GM12878 (cell line): ENCODE results near the gene IDS. TPM values are rescaled to one million over a fixed set of nuclear protein-coding genes. Genes with fewer than 3 reads are reported as not detected.

ENCODE experiments used
- ATAC-seq: fragments of 200-7000 bp; cut with Tn5 transposase; 3 replicates; pipeline ENCODE4 v1.9.1; 2020; ENCODE audit warnings: mild to moderate bottlenecking, moderate library complexity
- BruUV-seq: library from RNA; stranded (reverse); fragments of 400-500 nt; replicated peaks from 2 replicates; lab custom pipeline; 2021; lab: Mats Ljungman, UMichigan
- CTCF ChIA-PET: fragments of 300-600 bp; sonication (Branson Sonifier 250); formaldehyde crosslinking; extraction: SDS; loops from one replicate; lab custom pipeline; 2021; ENCODE audit warnings: inconsistent platforms; lab: Yijun Ruan, JAX
- POLR2A ChIA-PET: fragments of 350-600 bp; formaldehyde crosslinking; extraction: SDS; loops from one replicate; lab custom pipeline; 2021; ENCODE audit warnings: inconsistent platforms; lab: Charles Lee
- RAD21 ChIA-PET: fragments of 300-600 bp; sonication (Branson Sonifier 250); formaldehyde crosslinking; loops from one replicate; lab custom pipeline; 2023; ENCODE audit warnings: antibody characterized with exemption; ENCODE audit not compliant: unreplicated experiment; lab: Charles Lee
- SMC1A ChIA-PET: fragments of 300-600 bp; sonication (Branson Sonifier 250); formaldehyde crosslinking; loops from one replicate; lab custom pipeline; 2023; ENCODE audit not compliant: unreplicated experiment, uncharacterized antibody; lab: Charles Lee
- DNase-seq: peaks from one replicate; pipeline ENCODE4 v3.0.0-alpha.2; 2011; ENCODE audit warnings: low read depth, low spot score
- FAIRE-seq: peaks from 3 replicates; lab custom pipeline; 2011; peaks lifted over from hg19 to GRCh38; lab: Jason Lieb, UNC
- H2AFZ ChIP-seq: 2 replicates; pipeline ENCODE4 v1.6.0; 2011; ENCODE audit warnings: low read depth, low read length, control low read depth; ENCODE audit not compliant: control insufficient read depth
- H3K27ac ChIP-seq: 2 replicates; pipeline ENCODE4 v1.5.1; 2011; ENCODE audit warnings: control low read depth; ENCODE audit not compliant: control insufficient read depth, insufficient read depth
- H3K27me3 ChIP-seq, 2 experiments: replicated peaks in 1 of 2; 2 replicates each; pipeline versions ENCODE4 v1.6.0 to v1.6.1; 2011; ENCODE audit warnings: low read length in 1 of 2; ENCODE audit not compliant: control insufficient read depth in 2 of 2, insufficient read depth in 2 of 2
- H3K36me3 ChIP-seq, 2 experiments: 2 replicates each; pipeline ENCODE4 v1.5.1; 2011; ENCODE audit warnings: low read length in 1 of 2; ENCODE audit not compliant: control insufficient read depth in 2 of 2, insufficient read depth in 2 of 2
- H3K4me1 ChIP-seq: 2 replicates; pipeline ENCODE4 v1.6.1; 2011; ENCODE audit warnings: mild to moderate bottlenecking, low read length, moderate library complexity, mixed read lengths; ENCODE audit not compliant: control insufficient read depth, insufficient read depth
- H3K4me2 ChIP-seq: 2 replicates; pipeline ENCODE4 v1.6.0; 2011; ENCODE audit warnings: control low read depth; ENCODE audit not compliant: control insufficient read depth, insufficient read depth
- H3K4me3 ChIP-seq: fragments of 200-600 bp; sonication (generic); 2 replicates; pipeline ENCODE4 v1.5.1; 2016
- H3K79me2 ChIP-seq: 2 replicates; pipeline ENCODE4 v1.6.0; 2011; ENCODE audit warnings: low read length; ENCODE audit not compliant: control insufficient read depth, insufficient read depth
- H3K9ac ChIP-seq: 2 replicates; pipeline ENCODE4 v1.8.0; 2011; ENCODE audit warnings: low read length, control low read depth, mixed read lengths; ENCODE audit not compliant: control insufficient read depth, insufficient read depth
- H3K9me3 ChIP-seq: replicated peaks from 3 replicates; pipeline ENCODE4 v1.5.1; 2011; ENCODE audit warnings: mild to moderate bottlenecking, low read length; ENCODE audit not compliant: control insufficient read depth, insufficient read depth
- H4K20me1 ChIP-seq: 2 replicates; pipeline ENCODE4 v1.6.0; 2011; ENCODE audit not compliant: control insufficient read depth, insufficient read depth
- CBX3 ChIP-seq: fragments of 200-600 bp; sonication (generic); IDR thresholded peaks from 2 replicates; pipeline ENCODE4 v1.6.1; 2016; ENCODE audit warnings: low read depth, borderline replicate concordance
- DPF2 ChIP-seq: fragments of 450-650 bp; IDR thresholded peaks from 2 replicates; pipeline ENCODE4 v1.6.1; 2017; ENCODE audit warnings: mild to moderate bottlenecking
- EZH2 ChIP-seq: IDR thresholded peaks from 2 replicates; pipeline ENCODE4 v1.6.1; 2012; ENCODE audit warnings: low read depth, mild to moderate bottlenecking, control low read depth, inconsistent platforms, low read length, borderline replicate concordance; ENCODE audit not compliant: control insufficient read depth
- FOS ChIP-seq: IDR thresholded peaks from 3 replicates; pipeline ENCODE4 v1.6.1; 2011; ENCODE audit warnings: borderline replicate concordance; ENCODE audit not compliant: insufficient read length; ENCODE audit errors: extremely low read depth
- HCFC1 ChIP-seq: fragments of 150-350 bp; IDR thresholded peaks from 2 replicates; pipeline ENCODE4 v1.6.1; 2014; ENCODE audit warnings: low read length
- MTA2 ChIP-seq: fragments of 450-650 bp; IDR thresholded peaks from 2 replicates; pipeline ENCODE4 v1.6.1; 2016; ENCODE audit warnings: low read depth, mild to moderate bottlenecking, moderate library complexity
- POLR2A ChIP-seq: IDR thresholded peaks from 2 replicates; pipeline ENCODE4 v1.6.1; 2011; ENCODE audit warnings: low read depth, mild to moderate bottlenecking, low read length
- TCF3 ChIP-seq: IDR thresholded peaks from 2 replicates; pipeline ENCODE4 v1.6.1; 2012; ENCODE audit warnings: low read depth, mild to moderate bottlenecking, low read length, borderline replicate concordance; ENCODE audit not compliant: insufficient read depth
- WGBS: methylation state at CpG from one replicate; pipeline ENCODE4 v1.1.6; 2016; ENCODE audit warnings: low lambda C conversion rate; ENCODE audit not compliant: insufficient replicate concordance, insufficient coverage; ENCODE audit errors: missing lambda C conversion rate; 5-methylcytosine and 5-hydroxymethylcytosine counted together
- in situ Hi-C: fragments of 300-500 bp; cut with MboI; formaldehyde crosslinking; loops from 9 replicates; pipeline ENCODE4 v1.14.3; 2018; ENCODE audit warnings: mixed read lengths
- intact Hi-C: fragments of 100-400 bp; cut with micrococcal nuclease; formaldehyde crosslinking; loops from one replicate; pipeline ENCODE4 v1.14.2; 2022; ENCODE audit not compliant: unreplicated experiment
- polyA plus RNA-seq, 11 experiments: library from polyadenylated mRNA; depleted of rRNA in 4 of 11; unstranded in 6 of 11; stranded (reverse) in 5 of 11; fragments of >200 nt; fragmentation: Nextera tagmentation in 4 of 11; fragmentation: Illumina TruSeq in 1 of 11; extraction: Ambion mirVana in 4 of 11; extraction: Trizol in 1 of 11; gene quantifications; 1 replicate in 1 of 11; 2 replicates in 10 of 11; pipeline versions ENCODE4 v1.2.1 to v1.2.3, GENCODE V29; 2011 to 2016; ENCODE audit warnings: inconsistent platforms in 2 of 11, missing spikeins in 2 of 11, low read depth in 1 of 11
- total RNA-seq, 4 experiments: library from RNA; depleted of rRNA in 3 of 4; stranded (reverse); fragments of >200 nt in 3 of 4; fragmentation: Illumina TruSeq in 1 of 4; extraction: Trizol in 1 of 4; gene quantifications; 2 replicates each; pipeline versions ENCODE4 v1.2.1 to v1.2.3, GENCODE V29; 2013 to 2021
- TF ChIP-seq, protein P1 (sequence below): IDR thresholded peaks from 2 replicates; pipeline ENCODE4 v1.6.1; 2012; ENCODE audit warnings: improper control_type of control experiment, low read depth, low read length; ENCODE audit not compliant: insufficient replicate concordance
- TF ChIP-seq, protein P2 (sequence below): fragments of 150-350 bp; IDR thresholded peaks from 2 replicates; pipeline ENCODE4 v1.6.1; 2016; ENCODE audit warnings: low read depth, low read length
- TF ChIP-seq, protein P3 (sequence below): IDR thresholded peaks from 2 replicates; pipeline ENCODE4 v1.6.1; 2011; ENCODE audit warnings: borderline replicate concordance, low read depth, mild to moderate bottlenecking, moderate library complexity, low read length; ENCODE audit not compliant: insufficient read depth, poor library complexity, severe bottlenecking

IDS gene
- total and polyA plus RNA-seq, 10 of the 15 experiments (the other 5 are each of a cell fraction or from before 2014, with no cell fraction given), result 6.1 to 79.1 (median 51.7) TPM

DNA sequence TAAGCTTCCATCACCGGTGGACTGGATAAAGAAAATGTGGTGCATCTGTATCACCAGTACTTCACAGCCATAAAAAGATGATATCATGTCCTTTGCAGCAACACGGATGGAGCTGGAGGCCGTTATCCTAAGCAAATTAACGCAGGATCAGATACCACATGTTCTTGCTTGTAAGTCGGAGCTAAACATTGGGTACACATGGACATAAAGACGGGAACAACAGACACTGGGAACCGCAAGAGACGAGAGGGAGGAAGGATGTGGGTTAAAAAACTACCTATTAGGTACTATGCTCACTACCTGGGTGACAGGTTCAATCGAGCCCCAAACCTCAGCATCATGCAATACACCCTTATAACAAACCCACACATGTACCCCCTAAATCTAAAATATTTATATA lies 16.3 kb upstream of the IDS start:
- POLR2A ChIA-PET, result interaction anchor here (0.6 to 2.2 kb wide), 4 partner anchors 9 to 307 kb away, joined by 3 to 10 read pairs (median 4); partner anchors contain the start of genes EOLA1 and IDS
- DNase-seq (no peak), FAIRE-seq (no peak), ATAC-seq (no peak)
- no peaks in the 10 kb centered on the region; the same call in 2 of the 3 replicates for H3K9me3 ChIP-seq
- no peaks in the 10 kb centered on the region for H4K20me1 ChIP-seq
- H3K36me3 ChIP-seq, result no peaks in the 10 kb centered on the region
- intact Hi-C loops, result no loop called here
- no TSS peak for BruUV-seq
- SMC1A ChIA-PET, result interaction anchor here (0.7 to 2.7 kb wide), 2 partner anchors 9 to 18 kb away, joined by 3 to 20 read pairs; no protein-coding TSS in a partner anchor
- no peaks in the 10 kb centered on the region for H3K27me3 ChIP-seq
- no peak overlapping the region for H3K27ac ChIP-seq
- in situ Hi-C loops, result loop anchor here (10.0 to 25.0 kb wide), 2 partner anchors 113 to 1166 kb away; partner anchors contain the start of genes MTMR1 and TMEM185A
- 27% methylated on average over 8 of the region's 9 CpGs for WGBS
- CTCF ChIA-PET, result interaction anchor here (1.1 to 11.7 kb wide), 3 partner anchors 8 to 15 kb away, joined by 3 to 88 read pairs (median 4); no protein-coding TSS in a partner anchor
- H3K4me3 ChIP-seq, result no peak overlapping the region
- H3K4me2 ChIP-seq, result no peak overlapping the region
- RAD21 ChIA-PET, result interaction anchor here (0.7 to 0.8 kb wide), 2 partner anchors 8 to 9 kb away, joined by 3 read pairs; no protein-coding TSS in a partner anchor
- no peak overlapping the region for H3K9ac ChIP-seq
- no peaks in the 10 kb centered on the region for H3K79me2 ChIP-seq
- H3K4me1 ChIP-seq, result peaks cover 11% of the 10 kb centered on the region
- H2AFZ ChIP-seq, result no peak overlapping the region
- no peak for TF ChIP-seq CBX3
- no peak for TF ChIP-seq DPF2
- TF ChIP-seq, protein P1, sequence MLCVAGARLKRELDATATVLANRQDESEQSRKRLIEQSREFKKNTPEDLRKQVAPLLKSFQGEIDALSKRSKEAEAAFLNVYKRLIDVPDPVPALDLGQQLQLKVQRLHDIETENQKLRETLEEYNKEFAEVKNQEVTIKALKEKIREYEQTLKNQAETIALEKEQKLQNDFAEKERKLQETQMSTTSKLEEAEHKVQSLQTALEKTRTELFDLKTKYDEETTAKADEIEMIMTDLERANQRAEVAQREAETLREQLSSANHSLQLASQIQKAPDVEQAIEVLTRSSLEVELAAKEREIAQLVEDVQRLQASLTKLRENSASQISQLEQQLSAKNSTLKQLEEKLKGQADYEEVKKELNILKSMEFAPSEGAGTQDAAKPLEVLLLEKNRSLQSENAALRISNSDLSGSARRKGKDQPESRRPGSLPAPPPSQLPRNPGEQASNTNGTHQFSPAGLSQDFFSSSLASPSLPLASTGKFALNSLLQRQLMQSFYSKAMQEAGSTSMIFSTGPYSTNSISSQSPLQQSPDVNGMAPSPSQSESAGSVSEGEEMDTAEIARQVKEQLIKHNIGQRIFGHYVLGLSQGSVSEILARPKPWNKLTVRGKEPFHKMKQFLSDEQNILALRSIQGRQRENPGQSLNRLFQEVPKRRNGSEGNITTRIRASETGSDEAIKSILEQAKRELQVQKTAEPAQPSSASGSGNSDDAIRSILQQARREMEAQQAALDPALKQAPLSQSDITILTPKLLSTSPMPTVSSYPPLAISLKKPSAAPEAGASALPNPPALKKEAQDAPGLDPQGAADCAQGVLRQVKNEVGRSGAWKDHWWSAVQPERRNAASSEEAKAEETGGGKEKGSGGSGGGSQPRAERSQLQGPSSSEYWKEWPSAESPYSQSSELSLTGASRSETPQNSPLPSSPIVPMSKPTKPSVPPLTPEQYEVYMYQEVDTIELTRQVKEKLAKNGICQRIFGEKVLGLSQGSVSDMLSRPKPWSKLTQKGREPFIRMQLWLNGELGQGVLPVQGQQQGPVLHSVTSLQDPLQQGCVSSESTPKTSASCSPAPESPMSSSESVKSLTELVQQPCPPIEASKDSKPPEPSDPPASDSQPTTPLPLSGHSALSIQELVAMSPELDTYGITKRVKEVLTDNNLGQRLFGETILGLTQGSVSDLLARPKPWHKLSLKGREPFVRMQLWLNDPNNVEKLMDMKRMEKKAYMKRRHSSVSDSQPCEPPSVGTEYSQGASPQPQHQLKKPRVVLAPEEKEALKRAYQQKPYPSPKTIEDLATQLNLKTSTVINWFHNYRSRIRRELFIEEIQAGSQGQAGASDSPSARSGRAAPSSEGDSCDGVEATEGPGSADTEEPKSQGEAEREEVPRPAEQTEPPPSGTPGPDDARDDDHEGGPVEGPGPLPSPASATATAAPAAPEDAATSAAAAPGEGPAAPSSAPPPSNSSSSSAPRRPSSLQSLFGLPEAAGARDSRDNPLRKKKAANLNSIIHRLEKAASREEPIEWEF, result no peak
- no peak for TF ChIP-seq EZH2
- no peak for TF ChIP-seq POLR2A
- TF ChIP-seq, protein P2, sequence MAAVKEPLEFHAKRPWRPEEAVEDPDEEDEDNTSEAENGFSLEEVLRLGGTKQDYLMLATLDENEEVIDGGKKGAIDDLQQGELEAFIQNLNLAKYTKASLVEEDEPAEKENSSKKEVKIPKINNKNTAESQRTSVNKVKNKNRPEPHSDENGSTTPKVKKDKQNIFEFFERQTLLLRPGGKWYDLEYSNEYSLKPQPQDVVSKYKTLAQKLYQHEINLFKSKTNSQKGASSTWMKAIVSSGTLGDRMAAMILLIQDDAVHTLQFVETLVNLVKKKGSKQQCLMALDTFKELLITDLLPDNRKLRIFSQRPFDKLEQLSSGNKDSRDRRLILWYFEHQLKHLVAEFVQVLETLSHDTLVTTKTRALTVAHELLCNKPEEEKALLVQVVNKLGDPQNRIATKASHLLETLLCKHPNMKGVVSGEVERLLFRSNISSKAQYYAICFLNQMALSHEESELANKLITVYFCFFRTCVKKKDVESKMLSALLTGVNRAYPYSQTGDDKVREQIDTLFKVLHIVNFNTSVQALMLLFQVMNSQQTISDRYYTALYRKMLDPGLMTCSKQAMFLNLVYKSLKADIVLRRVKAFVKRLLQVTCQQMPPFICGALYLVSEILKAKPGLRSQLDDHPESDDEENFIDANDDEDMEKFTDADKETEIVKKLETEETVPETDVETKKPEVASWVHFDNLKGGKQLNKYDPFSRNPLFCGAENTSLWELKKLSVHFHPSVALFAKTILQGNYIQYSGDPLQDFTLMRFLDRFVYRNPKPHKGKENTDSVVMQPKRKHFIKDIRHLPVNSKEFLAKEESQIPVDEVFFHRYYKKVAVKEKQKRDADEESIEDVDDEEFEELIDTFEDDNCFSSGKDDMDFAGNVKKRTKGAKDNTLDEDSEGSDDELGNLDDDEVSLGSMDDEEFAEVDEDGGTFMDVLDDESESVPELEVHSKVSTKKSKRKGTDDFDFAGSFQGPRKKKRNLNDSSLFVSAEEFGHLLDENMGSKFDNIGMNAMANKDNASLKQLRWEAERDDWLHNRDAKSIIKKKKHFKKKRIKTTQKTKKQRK, result no peak
- no peak for TF ChIP-seq MTA2
- TF ChIP-seq TCF3, result no peak
- TF ChIP-seq FOS, result no peak
- TF ChIP-seq, protein P3, sequence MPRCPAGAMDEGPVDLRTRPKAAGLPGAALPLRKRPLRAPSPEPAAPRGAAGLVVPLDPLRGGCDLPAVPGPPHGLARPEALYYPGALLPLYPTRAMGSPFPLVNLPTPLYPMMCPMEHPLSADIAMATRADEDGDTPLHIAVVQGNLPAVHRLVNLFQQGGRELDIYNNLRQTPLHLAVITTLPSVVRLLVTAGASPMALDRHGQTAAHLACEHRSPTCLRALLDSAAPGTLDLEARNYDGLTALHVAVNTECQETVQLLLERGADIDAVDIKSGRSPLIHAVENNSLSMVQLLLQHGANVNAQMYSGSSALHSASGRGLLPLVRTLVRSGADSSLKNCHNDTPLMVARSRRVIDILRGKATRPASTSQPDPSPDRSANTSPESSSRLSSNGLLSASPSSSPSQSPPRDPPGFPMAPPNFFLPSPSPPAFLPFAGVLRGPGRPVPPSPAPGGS, result no peak
- no peak for TF ChIP-seq HCFC1
